GM12878 (cell line): ENCODE results near the gene GLIPR1L1. TPM values are rescaled to one million over a fixed set of nuclear protein-coding genes. Genes with fewer than 3 reads are reported as not detected.
A peak's percentile ranks its signal among the peaks of the same experiment; 100 is the strongest.
"Not testable (repeated sequence)": the region's sequence is repeated elsewhere in the genome, so short reads cannot be mapped to it uniquely, and the experiment has no call there.

ENCODE experiments used
- ATAC-seq: fragments of 200-7000 bp; cut with Tn5 transposase; 3 replicates; pipeline ENCODE4 v1.9.1; 2020; ENCODE audit warnings: mild to moderate bottlenecking, moderate library complexity
- BruUV-seq: library from RNA; stranded (reverse); fragments of 400-500 nt; replicated peaks from 2 replicates; lab custom pipeline; 2021; lab: Mats Ljungman, UMichigan
- CTCF ChIA-PET: fragments of 300-600 bp; sonication (Branson Sonifier 250); formaldehyde crosslinking; extraction: SDS; loops from one replicate; lab custom pipeline; 2021; ENCODE audit warnings: inconsistent platforms; lab: Yijun Ruan, JAX
- POLR2A ChIA-PET: fragments of 350-600 bp; formaldehyde crosslinking; extraction: SDS; loops from one replicate; lab custom pipeline; 2021; ENCODE audit warnings: inconsistent platforms; lab: Charles Lee
- RAD21 ChIA-PET: fragments of 300-600 bp; sonication (Branson Sonifier 250); formaldehyde crosslinking; loops from one replicate; lab custom pipeline; 2023; ENCODE audit warnings: antibody characterized with exemption; ENCODE audit not compliant: unreplicated experiment; lab: Charles Lee
- SMC1A ChIA-PET: fragments of 300-600 bp; sonication (Branson Sonifier 250); formaldehyde crosslinking; loops from one replicate; lab custom pipeline; 2023; ENCODE audit not compliant: unreplicated experiment, uncharacterized antibody; lab: Charles Lee
- DNase-seq: peaks from one replicate; pipeline ENCODE4 v3.0.0-alpha.2; 2011; ENCODE audit warnings: low read depth, low spot score
- FAIRE-seq: peaks from 3 replicates; lab custom pipeline; 2011; peaks lifted over from hg19 to GRCh38; lab: Jason Lieb, UNC
- H2AFZ ChIP-seq: 2 replicates; pipeline ENCODE4 v1.6.0; 2011; ENCODE audit warnings: low read depth, low read length, control low read depth; ENCODE audit not compliant: control insufficient read depth
- H3K27ac ChIP-seq: 2 replicates; pipeline ENCODE4 v1.5.1; 2011; ENCODE audit warnings: control low read depth; ENCODE audit not compliant: control insufficient read depth, insufficient read depth
- H3K27me3 ChIP-seq, 2 experiments: replicated peaks in 1 of 2; 2 replicates each; pipeline versions ENCODE4 v1.6.0 to v1.6.1; 2011; ENCODE audit warnings: low read length in 1 of 2; ENCODE audit not compliant: control insufficient read depth in 2 of 2, insufficient read depth in 2 of 2
- H3K36me3 ChIP-seq, 2 experiments: 2 replicates each; pipeline ENCODE4 v1.5.1; 2011; ENCODE audit warnings: low read length in 1 of 2; ENCODE audit not compliant: control insufficient read depth in 2 of 2, insufficient read depth in 2 of 2
- H3K4me1 ChIP-seq: 2 replicates; pipeline ENCODE4 v1.6.1; 2011; ENCODE audit warnings: mild to moderate bottlenecking, low read length, moderate library complexity, mixed read lengths; ENCODE audit not compliant: control insufficient read depth, insufficient read depth
- H3K4me2 ChIP-seq: 2 replicates; pipeline ENCODE4 v1.6.0; 2011; ENCODE audit warnings: control low read depth; ENCODE audit not compliant: control insufficient read depth, insufficient read depth
- H3K4me3 ChIP-seq: fragments of 200-600 bp; sonication (generic); 2 replicates; pipeline ENCODE4 v1.5.1; 2016
- H3K79me2 ChIP-seq: 2 replicates; pipeline ENCODE4 v1.6.0; 2011; ENCODE audit warnings: low read length; ENCODE audit not compliant: control insufficient read depth, insufficient read depth
- H3K9ac ChIP-seq: 2 replicates; pipeline ENCODE4 v1.8.0; 2011; ENCODE audit warnings: low read length, control low read depth, mixed read lengths; ENCODE audit not compliant: control insufficient read depth, insufficient read depth
- H3K9me3 ChIP-seq: replicated peaks from 3 replicates; pipeline ENCODE4 v1.5.1; 2011; ENCODE audit warnings: mild to moderate bottlenecking, low read length; ENCODE audit not compliant: control insufficient read depth, insufficient read depth
- H4K20me1 ChIP-seq: 2 replicates; pipeline ENCODE4 v1.6.0; 2011; ENCODE audit not compliant: control insufficient read depth, insufficient read depth
- IKZF2 ChIP-seq, 2 experiments: fragments of 450-650 bp; IDR thresholded peaks; 2 replicates each; pipeline ENCODE4 v1.6.1; 2017; ENCODE audit warnings: mild to moderate bottlenecking in 2 of 2, moderate library complexity in 2 of 2
- RCOR1 ChIP-seq: conservative IDR thresholded peaks from 2 replicates; pipeline ENCODE4 v1.6.1; 2012; ENCODE audit warnings: low read depth, low read length, improper control_type of control experiment
- RFX5 ChIP-seq: IDR thresholded peaks from 2 replicates; pipeline ENCODE4 v1.6.1; 2011; ENCODE audit warnings: low read depth, low read length, improper control_type of control experiment
- RUNX3 ChIP-seq: IDR thresholded peaks from 2 replicates; pipeline ENCODE4 v1.6.1; 2012; ENCODE audit warnings: low read length, inconsistent platforms
- ZNF384 ChIP-seq: IDR thresholded peaks from 2 replicates; pipeline ENCODE4 v1.6.1; 2012; ENCODE audit warnings: low read depth, mild to moderate bottlenecking, low read length, improper control_type of control experiment, borderline replicate concordance
- whole genome bisulfite sequencing: methylation state at CpG from one replicate; pipeline ENCODE4 v1.1.6; 2016; ENCODE audit warnings: low lambda C conversion rate; ENCODE audit not compliant: insufficient replicate concordance, insufficient coverage; ENCODE audit errors: missing lambda C conversion rate; 5-methylcytosine and 5-hydroxymethylcytosine counted together
- in situ Hi-C: fragments of 300-500 bp; cut with MboI; formaldehyde crosslinking; loops from 9 replicates; pipeline ENCODE4 v1.14.3; 2018; ENCODE audit warnings: mixed read lengths
- intact Hi-C: fragments of 100-400 bp; cut with micrococcal nuclease; formaldehyde crosslinking; loops from one replicate; pipeline ENCODE4 v1.14.2; 2022; ENCODE audit not compliant: unreplicated experiment
- polyA plus RNA-seq, 11 experiments: library from polyadenylated mRNA; depleted of rRNA in 4 of 11; unstranded in 6 of 11; stranded (reverse) in 5 of 11; fragments of >200 nt; fragmentation: Nextera tagmentation in 4 of 11; fragmentation: Illumina TruSeq in 1 of 11; extraction: Ambion mirVana in 4 of 11; extraction: Trizol in 1 of 11; gene quantifications; 1 replicate in 1 of 11; 2 replicates in 10 of 11; pipeline versions ENCODE4 v1.2.1 to v1.2.3, GENCODE V29; 2011 to 2016; ENCODE audit warnings: inconsistent platforms in 2 of 11, missing spikeins in 2 of 11, low read depth in 1 of 11
- total RNA-seq, 4 experiments: library from RNA; depleted of rRNA in 3 of 4; stranded (reverse); fragments of >200 nt in 3 of 4; fragmentation: Illumina TruSeq in 1 of 4; extraction: Trizol in 1 of 4; gene quantifications; 2 replicates each; pipeline versions ENCODE4 v1.2.1 to v1.2.3, GENCODE V29; 2013 to 2021
- TF ChIP-seq, protein P1 (sequence below): fragments of 150-350 bp; IDR thresholded peaks from 2 replicates; pipeline ENCODE4 v1.6.1; 2014; ENCODE audit warnings: mild to moderate bottlenecking, low read depth, low read length

GLIPR1L1 gene
- total and polyA plus RNA-seq, 10 of the 15 experiments (the other 5 are each of a cell fraction or from before 2014, with no cell fraction given): 0.10 to 0.47 (median 0.13) TPM; not detected in 7

GRCh38 chr12:75345531-75345930, 11.1 kb downstream of the GLIPR1L1 start (continued):
- no peak for TF ChIP-seq RFX5
- TF ChIP-seq RCOR1: no peak
- TF ChIP-seq, protein P1, sequence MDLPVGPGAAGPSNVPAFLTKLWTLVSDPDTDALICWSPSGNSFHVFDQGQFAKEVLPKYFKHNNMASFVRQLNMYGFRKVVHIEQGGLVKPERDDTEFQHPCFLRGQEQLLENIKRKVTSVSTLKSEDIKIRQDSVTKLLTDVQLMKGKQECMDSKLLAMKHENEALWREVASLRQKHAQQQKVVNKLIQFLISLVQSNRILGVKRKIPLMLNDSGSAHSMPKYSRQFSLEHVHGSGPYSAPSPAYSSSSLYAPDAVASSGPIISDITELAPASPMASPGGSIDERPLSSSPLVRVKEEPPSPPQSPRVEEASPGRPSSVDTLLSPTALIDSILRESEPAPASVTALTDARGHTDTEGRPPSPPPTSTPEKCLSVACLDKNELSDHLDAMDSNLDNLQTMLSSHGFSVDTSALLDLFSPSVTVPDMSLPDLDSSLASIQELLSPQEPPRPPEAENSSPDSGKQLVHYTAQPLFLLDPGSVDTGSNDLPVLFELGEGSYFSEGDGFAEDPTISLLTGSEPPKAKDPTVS: no peak

DNA sequence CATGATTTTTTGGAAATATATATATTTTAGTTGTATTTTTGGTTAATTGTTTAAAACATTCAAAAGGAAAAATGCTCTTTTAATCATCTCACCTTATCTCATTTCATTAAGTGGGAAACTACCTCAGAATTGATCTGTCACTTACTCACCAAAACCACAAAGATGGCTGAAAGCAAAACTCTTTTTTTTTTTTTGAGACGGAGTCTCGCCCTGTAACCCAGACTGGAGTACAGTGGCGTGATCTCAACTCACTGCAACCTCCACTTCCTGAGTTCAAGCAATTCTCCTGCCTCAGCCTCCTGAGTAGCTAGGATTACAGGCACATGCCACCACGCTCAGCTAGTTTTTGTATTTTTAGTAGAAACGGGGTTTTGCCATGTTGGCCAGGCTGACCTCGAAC, 11.7 kb downstream of the GLIPR1L1 start:
- H3K36me3 ChIP-seq, H3K9me3 ChIP-seq, H4K20me1 ChIP-seq, H3K9ac ChIP-seq, FAIRE-seq, H3K4me3 ChIP-seq, BruUV-seq, H3K27me3 ChIP-seq, H3K27ac ChIP-seq, H3K4me1 ChIP-seq, in situ Hi-C loops, POLR2A ChIA-PET, H3K79me2 ChIP-seq, intact Hi-C loops, DNase-seq, H3K4me2 ChIP-seq, H2AFZ ChIP-seq: not testable (repeated sequence)
- CTCF ChIA-PET: interaction anchor here (1.1 to 1.5 kb wide), 2 partner anchors 45 to 161 kb away, joined by 3 to 5 read pairs; partner anchors contain the start of gene GLIPR1L2
- RAD21 ChIA-PET: interaction anchor here (0.6 kb wide), 1 partner anchor 163 kb away, joined by 3 read pairs; no protein-coding TSS in a partner anchor
- SMC1A ChIA-PET: interaction anchor here (1.4 kb wide), 1 partner anchor 12 kb away, joined by 3 read pairs; the partner anchor contains the start of gene GLIPR1L1
- 38% methylated on average over 6 of the region's 6 CpGs for WGBS
- TF ChIP-seq RUNX3 (0 out of 2 replicates have a peak, but pooled peaks have one; percentile 12), ZNF384 (peak; percentile 51; the same call in 1 of the 2 replicates), IKZF2 (IDR thresholded peaks at IDR 0.05) (0 out of 4 replicates have a peak, but pooled peaks of 1 of the 2 experiments have one; percentile 18)
- peak; percentile 77 for ATAC-seq
